ENCODE measurements around the gene VLDLR. TPM values are rescaled to one million over a fixed set of nuclear protein-coding genes. Genes with fewer than 3 reads are reported as not detected.

VLDLR gene
- polyA plus RNA-seq, 2 donors, result 11.0 to 13.4 TPM

DNA sequence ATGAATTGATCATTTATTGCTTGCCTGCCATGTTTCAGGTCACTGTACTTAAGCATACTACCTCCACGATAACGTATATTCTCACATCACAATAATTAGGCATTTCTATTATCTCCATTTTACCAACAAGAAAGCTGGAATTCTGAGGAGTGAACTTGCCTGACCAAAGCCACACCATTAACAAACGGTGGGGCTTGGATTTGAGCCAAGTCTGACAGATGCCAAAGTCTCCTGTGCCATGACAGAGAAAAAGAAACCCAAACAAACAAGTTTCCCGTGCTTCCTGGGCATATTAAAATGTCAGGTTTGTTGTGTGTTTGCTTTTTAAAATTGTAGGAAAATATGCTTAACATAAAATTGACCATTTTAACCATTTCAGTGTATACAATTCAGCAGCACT lies 54.9 kb downstream of the VLDLR start:
- Histone ChIP-seq H3K4me3 (ENCODE audit: low read depth in 1 of 2, low read length in 2 of 2) (no peak overlapping the region), H3K36me3 (ENCODE audit: control insufficient read depth in 2 of 2, insufficient read depth in 2 of 2, low read length in 1 of 2) (no peaks in the 10 kb centered on the region), H3K27me3 (ENCODE audit: control insufficient read depth in 1 of 2, insufficient read depth in 2 of 2, low read length in 2 of 2) (no peaks in the 10 kb centered on the region), H3K4me1 (ENCODE audit: control insufficient read depth in 2 of 2, insufficient read depth in 2 of 2, low read length in 1 of 2) (peaks cover 0 to 2% of the 10 kb centered on the region in 2 donors), H3K27ac (ENCODE audit: low read depth in 2 of 2, low read length in 1 of 2) (no peak overlapping the region), H3K9me3 (ENCODE audit: control insufficient read depth in 2 of 2, insufficient read depth in 1 of 2, low read depth in 1 of 2, low read length in 1 of 2) (no peaks in the 10 kb centered on the region)
- 56 to 57% methylated on average over 4 of the region's 4 CpGs for WGBS, 2 donors

DNA sequence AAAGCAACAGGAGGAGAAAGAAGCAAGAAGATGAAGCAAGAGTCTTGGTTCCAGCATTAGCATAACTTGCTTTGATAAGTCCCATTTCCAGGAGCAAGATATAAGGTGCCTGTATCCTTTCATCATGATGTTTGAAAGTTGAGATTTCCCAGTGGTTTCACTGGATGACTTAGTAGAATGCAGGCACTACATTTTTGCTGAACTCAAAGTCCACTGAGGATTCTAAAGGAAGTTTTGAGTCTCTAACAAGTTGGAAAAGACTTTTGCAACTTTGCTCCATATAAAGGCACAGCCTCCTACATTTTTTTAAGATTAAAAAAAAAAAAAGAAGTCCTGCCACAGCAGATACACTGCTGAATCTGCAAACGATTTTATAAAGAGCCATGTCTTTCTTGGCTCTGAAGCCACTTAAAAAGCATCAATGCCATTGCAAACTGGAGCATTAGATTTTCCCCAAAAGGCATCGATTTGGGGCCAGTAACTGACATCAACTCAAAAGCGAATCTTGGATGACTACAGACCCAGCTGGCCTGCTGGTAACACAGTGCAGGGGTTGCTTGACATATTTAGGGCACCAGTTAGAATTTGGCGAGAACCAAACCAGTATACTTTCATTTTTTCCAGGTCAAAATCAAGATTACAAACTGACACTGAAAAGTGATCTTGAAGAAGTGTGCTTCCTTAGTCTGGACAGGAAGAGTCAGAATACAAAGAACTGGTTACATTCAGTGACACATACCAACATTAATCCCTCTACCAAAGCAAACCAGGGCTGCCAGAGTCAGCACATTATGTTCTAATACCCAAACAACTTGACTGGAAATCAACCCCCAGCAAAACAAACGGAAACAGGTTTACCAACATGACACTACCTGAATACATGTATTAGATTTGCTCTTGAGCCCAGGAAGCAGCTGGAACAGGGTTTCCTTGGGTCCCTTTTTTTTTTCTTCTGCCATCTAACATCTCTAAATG lies 56.6 kb downstream of the VLDLR start:
- Histone ChIP-seq H3K4me3 (ENCODE audit: low read depth in 1 of 2, low read length in 2 of 2) (peak overlapping the region in 1 of 2 donors; percentile 10), H3K36me3 (ENCODE audit: control insufficient read depth in 2 of 2, insufficient read depth in 2 of 2, low read length in 1 of 2) (no peaks in the 10 kb centered on the region), H3K9me3 (ENCODE audit: control insufficient read depth in 2 of 2, insufficient read depth in 1 of 2, low read depth in 1 of 2, low read length in 1 of 2) (no peaks in the 10 kb centered on the region), H3K27me3 (ENCODE audit: control insufficient read depth in 1 of 2, insufficient read depth in 2 of 2, low read length in 2 of 2) (no peaks in the 10 kb centered on the region), H3K4me1 (ENCODE audit: control insufficient read depth in 2 of 2, insufficient read depth in 2 of 2, low read length in 1 of 2) (peaks cover 0 to 2% of the 10 kb centered on the region in 2 donors), H3K27ac (ENCODE audit: low read depth in 2 of 2, low read length in 1 of 2) (peak overlapping the region; percentile 90 to 91)
- WGBS, 2 donors, result 40 to 43% methylated on average over 5 of the region's 5 CpGs

DNA sequence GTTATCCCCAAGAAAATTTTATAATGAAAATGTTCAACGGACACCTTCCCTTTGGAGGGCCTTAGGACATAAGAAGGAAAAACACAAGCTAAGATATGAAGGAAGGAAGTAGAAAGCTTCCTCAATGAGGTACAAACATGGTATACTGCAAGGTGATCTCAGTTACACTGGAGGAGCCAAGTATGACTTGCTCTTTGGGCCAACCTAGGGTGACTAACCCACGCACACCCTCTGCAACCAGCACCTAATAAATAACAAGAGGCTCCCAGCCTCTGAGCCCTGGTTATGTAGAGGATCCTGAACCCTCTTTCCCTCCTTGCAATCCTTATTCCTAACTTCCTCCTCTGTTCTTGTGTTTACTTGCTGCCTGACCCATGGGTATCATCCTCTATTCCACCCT lies 57.4 kb downstream of the VLDLR start:
- Histone ChIP-seq H3K27me3 (ENCODE audit: control insufficient read depth in 1 of 2, insufficient read depth in 2 of 2, low read length in 2 of 2) (no peaks in the 10 kb centered on the region), H3K4me1 (ENCODE audit: control insufficient read depth in 2 of 2, insufficient read depth in 2 of 2, low read length in 1 of 2) (peaks cover 0 to 2% of the 10 kb centered on the region in 2 donors), H3K27ac (ENCODE audit: low read depth in 2 of 2, low read length in 1 of 2) (peak overlapping the region; percentile 71 to 90), H3K36me3 (ENCODE audit: control insufficient read depth in 2 of 2, insufficient read depth in 2 of 2, low read length in 1 of 2) (no peaks in the 10 kb centered on the region), H3K9me3 (ENCODE audit: control insufficient read depth in 2 of 2, insufficient read depth in 1 of 2, low read depth in 1 of 2, low read length in 1 of 2) (no peaks in the 10 kb centered on the region), H3K4me3 (ENCODE audit: low read depth in 1 of 2, low read length in 2 of 2) (no peak overlapping the region)
- 68 to 72% methylated on average over 2 of the region's 2 CpGs for WGBS, 2 donors

DNA sequence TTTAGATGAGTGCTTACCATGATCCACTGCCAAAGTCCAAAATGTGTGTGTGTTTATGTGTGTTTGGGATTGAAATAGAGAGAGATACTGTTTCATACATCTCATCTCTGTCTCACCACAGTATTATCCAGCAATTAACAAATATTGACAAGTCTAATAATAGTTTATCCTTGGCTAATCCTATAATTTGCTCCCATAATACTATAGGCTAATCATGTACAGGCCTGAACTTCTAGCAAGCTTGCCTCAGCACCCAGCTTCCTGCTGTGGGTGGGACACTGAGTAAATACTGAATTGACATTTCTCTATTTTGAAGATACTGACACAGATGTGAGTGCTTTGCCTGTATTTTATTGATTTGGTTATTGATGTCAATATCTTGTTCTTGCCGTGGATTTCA lies 60.4 kb downstream of the VLDLR start:
- H3K4me3 ChIP-seq (ENCODE audit: low read depth in 1 of 2, low read length in 2 of 2), result no peak overlapping the region
- WGBS, 2 donors, result 35 to 73% methylated on average over 1 of the region's 1 CpG
- H3K4me1 ChIP-seq (ENCODE audit: control insufficient read depth in 2 of 2, insufficient read depth in 2 of 2, low read length in 1 of 2), result peaks cover 0 to 5% of the 10 kb centered on the region in 2 donors
- peak overlapping the region in 1 of 2 donors; percentile 36 for H3K27ac ChIP-seq (ENCODE audit: low read depth in 2 of 2, low read length in 1 of 2)
- no peaks in the 10 kb centered on the region for H3K36me3 ChIP-seq (ENCODE audit: control insufficient read depth in 2 of 2, insufficient read depth in 2 of 2, low read length in 1 of 2)
- no peaks in the 10 kb centered on the region for H3K27me3 ChIP-seq (ENCODE audit: control insufficient read depth in 1 of 2, insufficient read depth in 2 of 2, low read length in 2 of 2)
- no peaks in the 10 kb centered on the region for H3K9me3 ChIP-seq (ENCODE audit: control insufficient read depth in 2 of 2, insufficient read depth in 1 of 2, low read depth in 1 of 2, low read length in 1 of 2)

DNA sequence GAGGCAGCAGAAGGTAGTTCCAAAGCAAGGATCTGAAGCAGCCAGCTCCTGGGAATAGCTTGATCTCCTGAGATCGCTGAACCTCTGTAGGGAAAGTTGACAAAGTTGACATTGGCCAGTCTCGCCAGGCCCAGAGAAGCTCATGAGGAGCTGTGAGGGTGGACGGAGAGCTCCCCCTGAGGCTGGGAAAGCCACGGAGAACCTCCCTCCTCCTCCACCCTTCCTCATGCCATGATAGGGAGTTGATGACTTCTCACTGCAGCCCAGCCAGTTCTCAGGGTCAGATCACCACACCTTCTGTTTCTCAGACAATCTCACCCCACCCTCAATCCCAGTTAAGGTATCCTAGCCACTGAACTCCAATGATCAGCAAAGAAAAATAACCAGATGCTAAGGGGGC lies 65.3 kb downstream of the VLDLR start:
- 76 to 89% methylated on average over 4 of the region's 4 CpGs for WGBS, 2 donors

DNA sequence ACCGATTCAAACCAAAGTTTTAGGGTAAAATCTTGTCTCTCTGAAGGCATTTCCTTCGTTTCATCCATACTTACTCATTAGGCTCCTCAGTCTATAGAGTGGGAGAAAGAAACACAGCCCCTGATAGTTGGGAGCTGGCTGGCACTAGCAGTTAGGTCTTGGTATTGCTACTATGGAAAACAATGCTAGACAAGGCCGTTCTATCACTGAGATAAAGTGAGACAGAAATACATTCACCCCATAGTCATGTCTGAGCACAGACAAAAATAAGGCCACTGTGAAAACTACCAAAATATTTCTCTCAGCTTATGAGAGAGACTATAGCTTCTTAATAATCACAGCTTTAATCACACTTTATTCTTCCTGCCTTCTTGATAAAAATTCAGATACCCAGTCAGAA lies 67.0 kb downstream of the VLDLR start:
- Histone ChIP-seq H3K27ac (ENCODE audit: low read depth in 2 of 2, low read length in 1 of 2) (no peak overlapping the region), H3K9me3 (ENCODE audit: control insufficient read depth in 2 of 2, insufficient read depth in 1 of 2, low read depth in 1 of 2, low read length in 1 of 2) (no peaks in the 10 kb centered on the region), H3K36me3 (ENCODE audit: control insufficient read depth in 2 of 2, insufficient read depth in 2 of 2, low read length in 1 of 2) (no peaks in the 10 kb centered on the region), H3K4me1 (ENCODE audit: control insufficient read depth in 2 of 2, insufficient read depth in 2 of 2, low read length in 1 of 2) (peaks cover 0 to 3% of the 10 kb centered on the region in 2 donors), H3K4me3 (ENCODE audit: low read depth in 1 of 2, low read length in 2 of 2) (no peak overlapping the region), H3K27me3 (ENCODE audit: control insufficient read depth in 1 of 2, insufficient read depth in 2 of 2, low read length in 2 of 2) (no peaks in the 10 kb centered on the region)
- WGBS, 2 donors, result 91 to 93% methylated on average over 3 of the region's 3 CpGs

More for the DNA sequence above, 65.3 kb downstream of the VLDLR start:
- Histone ChIP-seq H3K9me3 (ENCODE audit: control insufficient read depth in 2 of 2, insufficient read depth in 1 of 2, low read depth in 1 of 2, low read length in 1 of 2) (no peaks in the 10 kb centered on the region), H3K36me3 (ENCODE audit: control insufficient read depth in 2 of 2, insufficient read depth in 2 of 2, low read length in 1 of 2) (no peaks in the 10 kb centered on the region), H3K4me1 (ENCODE audit: control insufficient read depth in 2 of 2, insufficient read depth in 2 of 2, low read length in 1 of 2) (peaks cover 0 to 3% of the 10 kb centered on the region in 2 donors), H3K27ac (ENCODE audit: low read depth in 2 of 2, low read length in 1 of 2) (peak overlapping the region; percentile 40 to 72), H3K4me3 (ENCODE audit: low read depth in 1 of 2, low read length in 2 of 2) (no peak overlapping the region), H3K27me3 (ENCODE audit: control insufficient read depth in 1 of 2, insufficient read depth in 2 of 2, low read length in 2 of 2) (no peaks in the 10 kb centered on the region)

DNA sequence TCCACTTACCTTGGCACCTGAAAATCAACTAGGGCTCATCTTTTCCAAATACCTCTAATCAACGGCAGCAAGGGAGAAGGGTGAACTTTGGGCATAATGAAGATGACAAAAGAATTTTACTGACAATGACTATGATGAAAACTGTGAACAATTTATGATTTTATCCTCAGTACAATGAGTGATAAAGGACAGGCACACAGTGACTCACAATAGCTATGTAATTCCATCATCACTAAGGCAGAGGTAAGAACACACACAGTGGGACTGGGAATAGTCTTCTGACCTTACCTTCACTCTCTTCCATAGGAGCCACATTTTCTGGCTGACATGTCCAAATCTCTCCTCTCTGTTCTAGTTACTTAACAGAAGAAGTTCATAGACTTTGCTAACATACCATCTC lies 69.6 kb downstream of the VLDLR start:
- H3K27ac ChIP-seq (ENCODE audit: low read depth in 2 of 2, low read length in 1 of 2), result no peak overlapping the region
- peaks cover 0 to 3% of the 10 kb centered on the region in 2 donors for H3K4me1 ChIP-seq (ENCODE audit: control insufficient read depth in 2 of 2, insufficient read depth in 2 of 2, low read length in 1 of 2)
- WGBS, 2 donors, result 79 to 81% methylated on average over 1 of the region's 1 CpG
- H3K27me3 ChIP-seq (ENCODE audit: control insufficient read depth in 1 of 2, insufficient read depth in 2 of 2, low read length in 2 of 2), result no peaks in the 10 kb centered on the region
- no peak overlapping the region for H3K4me3 ChIP-seq (ENCODE audit: low read depth in 1 of 2, low read length in 2 of 2)
- no peaks in the 10 kb centered on the region for H3K36me3 ChIP-seq (ENCODE audit: control insufficient read depth in 2 of 2, insufficient read depth in 2 of 2, low read length in 1 of 2)
- no peaks in the 10 kb centered on the region for H3K9me3 ChIP-seq (ENCODE audit: control insufficient read depth in 2 of 2, insufficient read depth in 1 of 2, low read depth in 1 of 2, low read length in 1 of 2)

DNA sequence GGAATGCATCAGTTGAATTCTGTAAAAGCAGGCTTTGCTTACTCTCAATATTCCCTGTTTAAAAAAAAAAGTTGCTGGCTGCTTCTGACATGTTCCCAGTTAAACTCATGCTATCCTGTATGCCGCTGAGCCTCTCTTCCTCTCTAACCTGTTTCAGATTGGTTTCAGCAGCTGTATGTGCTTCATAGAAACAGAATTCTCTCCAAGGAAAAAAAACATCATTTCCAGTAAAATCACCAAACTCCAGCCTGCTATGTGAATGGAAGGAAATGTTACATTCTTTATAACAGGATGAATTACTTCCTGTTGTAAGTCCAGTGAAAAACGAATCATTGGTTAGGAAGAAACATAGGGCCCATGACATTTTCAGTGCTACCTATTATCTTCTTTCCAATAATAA lies 70.0 kb downstream of the VLDLR start:
- Histone ChIP-seq H3K4me3 (ENCODE audit: low read depth in 1 of 2, low read length in 2 of 2) (no peak overlapping the region), H3K27me3 (ENCODE audit: control insufficient read depth in 1 of 2, insufficient read depth in 2 of 2, low read length in 2 of 2) (no peaks in the 10 kb centered on the region), H3K9me3 (ENCODE audit: control insufficient read depth in 2 of 2, insufficient read depth in 1 of 2, low read depth in 1 of 2, low read length in 1 of 2) (no peaks in the 10 kb centered on the region), H3K36me3 (ENCODE audit: control insufficient read depth in 2 of 2, insufficient read depth in 2 of 2, low read length in 1 of 2) (no peaks in the 10 kb centered on the region), H3K27ac (ENCODE audit: low read depth in 2 of 2, low read length in 1 of 2) (no peak overlapping the region), H3K4me1 (ENCODE audit: control insufficient read depth in 2 of 2, insufficient read depth in 2 of 2, low read length in 1 of 2) (peaks cover 0 to 2% of the 10 kb centered on the region in 2 donors)
- WGBS, 2 donors, result 51 to 75% methylated on average over 2 of the region's 2 CpGs

DNA sequence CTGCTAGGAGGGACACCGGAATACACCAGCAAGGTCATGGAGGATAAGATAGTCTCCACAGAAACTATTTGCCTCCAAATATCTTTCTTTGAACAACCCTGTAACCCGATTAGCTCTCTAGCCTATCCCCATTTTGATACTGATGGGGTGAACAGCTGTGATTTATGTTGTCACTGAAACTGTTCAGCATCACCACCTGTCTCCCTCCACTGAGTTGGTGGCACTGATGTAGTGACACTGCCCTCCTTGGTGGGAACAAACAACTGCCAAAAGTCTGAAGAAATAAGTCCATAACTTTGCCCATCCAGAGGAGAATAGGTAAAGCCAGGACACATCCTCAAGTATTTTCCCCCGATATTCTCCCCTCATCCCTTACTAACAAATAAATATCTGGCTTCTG lies 71.5 kb downstream of the VLDLR start:
- 86 to 95% methylated on average over 3 of the region's 3 CpGs for WGBS, 2 donors
- Histone ChIP-seq H3K27me3 (ENCODE audit: control insufficient read depth in 1 of 2, insufficient read depth in 2 of 2, low read length in 2 of 2) (no peaks in the 10 kb centered on the region), H3K9me3 (ENCODE audit: control insufficient read depth in 2 of 2, insufficient read depth in 1 of 2, low read depth in 1 of 2, low read length in 1 of 2) (no peaks in the 10 kb centered on the region), H3K27ac (ENCODE audit: low read depth in 2 of 2, low read length in 1 of 2) (no peak overlapping the region), H3K36me3 (ENCODE audit: control insufficient read depth in 2 of 2, insufficient read depth in 2 of 2, low read length in 1 of 2) (no peaks in the 10 kb centered on the region), H3K4me1 (ENCODE audit: control insufficient read depth in 2 of 2, insufficient read depth in 2 of 2, low read length in 1 of 2) (no peaks in the 10 kb centered on the region), H3K4me3 (ENCODE audit: low read depth in 1 of 2, low read length in 2 of 2) (no peak overlapping the region)

DNA sequence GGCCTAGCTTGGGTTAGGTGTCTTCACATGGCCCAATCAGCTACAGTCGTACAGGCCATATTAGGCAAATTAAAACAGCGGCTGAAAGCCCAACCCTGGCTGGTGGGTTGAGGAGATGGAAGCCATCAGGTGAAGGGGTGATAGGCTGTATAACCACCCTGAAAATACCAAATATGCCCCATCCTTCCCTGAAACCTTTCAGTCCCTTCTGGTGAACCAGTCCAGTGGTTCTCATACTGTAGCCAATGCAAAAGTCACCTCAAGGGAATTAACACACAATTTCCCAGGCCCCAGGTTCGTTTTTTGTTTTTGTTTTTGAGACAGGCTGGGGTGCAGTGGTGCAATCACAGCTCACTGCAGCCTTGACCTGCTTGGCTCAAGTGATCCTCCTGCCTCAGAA lies 75.9 kb downstream of the VLDLR start:
- no peak overlapping the region for H3K4me3 ChIP-seq (ENCODE audit: low read depth in 1 of 2, low read length in 2 of 2)
- no peak overlapping the region for H3K27ac ChIP-seq (ENCODE audit: low read depth in 2 of 2, low read length in 1 of 2)
- 87 to 88% methylated on average over 3 of the region's 3 CpGs for WGBS, 2 donors
- H3K27me3 ChIP-seq (ENCODE audit: control insufficient read depth in 1 of 2, insufficient read depth in 2 of 2, low read length in 2 of 2), result no peaks in the 10 kb centered on the region
- no peaks in the 10 kb centered on the region for H3K36me3 ChIP-seq (ENCODE audit: control insufficient read depth in 2 of 2, insufficient read depth in 2 of 2, low read length in 1 of 2)
- no peaks in the 10 kb centered on the region for H3K9me3 ChIP-seq (ENCODE audit: control insufficient read depth in 2 of 2, insufficient read depth in 1 of 2, low read depth in 1 of 2, low read length in 1 of 2)
- no peaks in the 10 kb centered on the region for H3K4me1 ChIP-seq (ENCODE audit: control insufficient read depth in 2 of 2, insufficient read depth in 2 of 2, low read length in 1 of 2)

Data from esophagus (tissue), 2 donors.